Inflammatory macrophage treated with lipopolysaccharide for 4 hours (primary cell): ENCODE results near the gene IBTK.
"Not testable (repeated sequence)": the region's sequence is repeated elsewhere in the genome, so short reads cannot be mapped to it uniquely, and the experiment has no call there.

ENCODE experiments used
- DNase-seq: peaks from one replicate; pipeline ENCODE4 v3.0.0-alpha.2; 2020

The IBTK gene

DNA sequence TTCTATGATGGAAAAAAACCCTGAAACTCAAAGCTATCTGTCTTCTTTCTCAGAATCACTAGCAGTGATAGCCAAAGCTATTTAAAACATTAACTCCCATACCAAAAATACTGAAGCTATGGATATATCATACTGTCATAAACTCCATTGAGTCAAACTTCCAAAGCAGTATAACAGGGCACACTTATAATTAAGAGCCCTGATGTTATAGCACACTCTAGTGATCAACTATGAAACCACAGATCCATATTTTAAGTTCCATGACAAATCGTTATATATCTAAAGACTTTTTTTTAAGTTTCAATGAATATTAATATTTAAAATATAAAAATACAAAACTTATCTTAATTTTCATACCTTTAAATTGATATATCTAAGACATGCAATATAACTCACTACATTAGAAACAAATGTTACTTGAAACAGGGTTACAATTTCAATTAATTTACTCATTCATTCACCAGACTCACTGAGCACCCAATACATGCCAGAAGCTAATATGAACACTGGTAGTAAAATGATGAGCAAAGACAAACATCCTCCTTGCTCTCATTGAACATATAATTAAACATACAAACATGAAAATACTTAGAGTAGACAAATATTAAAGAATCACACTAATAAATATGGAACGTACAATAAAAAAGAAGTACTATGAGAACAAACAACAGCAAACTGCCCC, 69.3 kb downstream of the IBTK start:
- DNase-seq: no peak

DNA sequence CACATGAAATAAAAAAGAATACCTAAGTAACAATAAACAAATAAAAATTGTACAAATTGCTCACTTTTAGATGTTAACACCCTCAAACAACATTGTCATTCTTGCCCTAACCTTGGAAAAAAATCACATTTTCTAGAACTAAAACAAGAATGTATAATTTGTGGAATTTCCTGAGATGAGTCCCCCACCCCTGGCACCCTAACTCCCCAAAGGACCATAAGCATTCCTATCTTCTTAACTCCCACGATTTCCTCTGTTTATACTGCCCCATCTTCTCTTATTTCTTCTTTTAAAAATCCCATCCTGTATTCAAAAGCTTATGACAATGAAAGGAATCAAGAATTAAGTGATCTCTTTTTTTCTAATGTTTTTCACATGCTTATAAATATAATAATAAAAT, 70.9 kb downstream of the IBTK start:
- no peak for DNase-seq

DNA sequence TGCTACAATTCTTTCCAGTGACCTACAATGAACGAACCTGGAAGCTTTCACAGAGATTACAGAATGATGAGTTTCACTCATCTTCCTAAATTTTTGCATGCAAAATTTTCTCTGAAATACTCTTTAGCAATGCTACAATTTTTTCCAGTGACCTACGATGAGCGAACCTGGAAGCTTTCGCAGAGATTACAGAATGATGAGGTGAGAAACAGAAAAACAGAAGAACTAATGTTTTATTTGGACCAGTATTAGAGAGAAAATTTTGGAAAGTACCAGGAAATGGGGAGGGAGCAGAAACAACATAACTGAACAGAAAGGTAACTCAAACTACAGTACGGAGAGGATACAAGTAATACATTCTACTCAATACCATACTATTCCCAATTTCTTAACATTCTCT, 75.0 kb downstream of the IBTK start:
- DNase-seq: no peak

DNA sequence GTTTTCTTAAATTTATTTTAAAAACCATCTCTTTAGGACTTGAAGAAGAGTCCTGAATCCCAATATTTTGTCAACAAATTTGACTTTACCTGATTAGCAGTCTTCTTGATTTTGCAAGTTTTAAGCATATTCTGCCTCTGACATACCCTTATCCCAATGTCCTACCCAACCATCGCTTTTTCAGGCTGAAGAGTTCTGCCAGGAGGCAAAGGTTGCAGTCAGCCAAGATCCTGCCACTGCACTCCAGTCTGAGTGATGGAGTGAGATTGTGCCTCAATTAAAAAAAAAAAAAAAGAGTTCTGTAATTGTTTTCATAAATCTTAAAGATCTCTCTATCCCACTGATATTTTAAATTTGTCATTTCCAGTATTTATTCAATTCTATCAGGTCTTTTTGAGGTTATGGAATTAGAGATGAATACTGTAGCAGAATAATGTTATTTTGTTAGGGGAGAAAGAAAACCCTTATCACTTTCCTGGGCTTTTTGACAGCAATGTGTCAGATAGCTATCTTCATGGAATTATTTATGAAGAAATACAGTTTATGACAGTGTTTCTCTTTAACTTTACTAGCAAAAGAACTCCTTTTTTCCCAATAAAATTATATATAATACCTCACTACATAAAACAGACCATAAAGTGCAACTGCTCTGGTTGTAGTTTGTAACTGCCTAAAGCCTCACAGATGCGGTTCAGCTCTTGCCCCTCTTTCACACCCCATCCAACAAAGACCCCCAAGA, 78.2 kb downstream of the IBTK start:
- no peak for DNase-seq

DNA sequence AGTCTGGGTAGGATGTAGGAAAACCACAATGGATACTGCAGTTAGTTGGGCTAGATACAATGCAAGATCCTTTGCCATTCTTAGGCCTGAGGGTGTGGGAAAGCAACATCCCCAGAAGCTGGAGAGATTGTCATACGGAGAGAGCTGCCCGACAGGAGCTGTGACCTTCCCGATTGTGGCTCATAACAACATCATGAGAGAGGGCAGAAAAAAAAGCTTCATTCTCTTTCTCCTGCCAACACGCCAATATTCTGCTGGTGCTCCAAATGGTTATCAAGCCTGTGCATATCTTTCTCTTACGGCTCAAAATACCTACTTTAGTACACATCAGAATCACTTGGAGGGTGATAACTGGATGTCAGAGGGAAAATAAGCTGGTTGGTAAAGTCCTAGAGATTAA, 81.1 kb downstream of the IBTK start:
- DNase-seq: no peak

DNA sequence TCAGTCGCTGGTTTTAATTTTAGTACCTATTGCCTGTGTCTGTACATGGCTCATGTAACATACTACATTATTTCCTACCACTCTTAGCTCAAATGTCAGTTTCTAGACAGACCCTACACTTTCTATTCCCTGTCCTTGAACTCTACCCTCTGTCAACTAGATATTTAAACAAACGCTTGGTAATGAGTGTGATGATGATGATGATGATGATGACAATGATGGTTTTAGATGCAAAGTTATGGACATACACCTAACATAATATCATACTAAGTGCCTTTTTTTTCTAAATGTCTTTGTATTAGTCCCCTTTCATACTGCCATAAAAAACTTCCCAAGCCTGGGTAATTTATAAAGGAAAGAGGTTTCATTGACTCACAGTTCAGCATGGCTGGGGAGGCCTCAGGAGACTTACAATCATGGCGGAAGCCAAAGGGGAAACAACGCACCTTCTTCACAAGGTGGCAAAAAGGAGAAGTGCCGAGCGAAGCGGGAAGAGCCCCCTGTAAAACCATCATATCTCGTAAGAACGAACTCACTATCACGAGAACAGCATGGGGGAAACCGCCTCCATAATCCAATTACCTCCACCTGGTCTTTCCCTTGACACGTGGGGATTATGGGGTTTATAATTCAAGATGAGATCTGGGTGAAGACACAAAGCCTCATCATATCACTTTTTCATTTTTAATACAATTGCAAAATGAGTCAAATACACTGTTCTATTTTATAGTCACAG, 87.1 kb downstream of the IBTK start:
- DNase-seq: no peak

DNA sequence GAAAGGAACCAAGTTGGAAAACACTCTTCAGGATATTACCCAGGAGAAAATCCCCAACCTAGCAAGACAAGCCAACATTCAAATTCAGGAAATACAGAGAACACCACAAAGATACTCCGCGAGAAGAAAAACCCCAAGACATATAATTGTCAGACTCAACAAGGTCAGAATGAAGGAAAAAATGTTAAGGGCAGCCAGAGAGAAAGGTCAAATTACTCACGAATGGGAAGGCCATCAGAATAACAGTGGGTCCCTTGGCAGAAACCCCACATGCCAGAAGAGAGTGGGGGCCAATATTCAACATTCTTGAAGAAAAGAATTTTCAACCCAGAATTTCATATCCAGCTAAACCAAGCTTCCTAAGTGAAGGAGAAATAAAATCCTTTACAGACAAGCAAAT, 94.8 kb downstream of the IBTK start:
- not testable (repeated sequence) for DNase-seq

DNA sequence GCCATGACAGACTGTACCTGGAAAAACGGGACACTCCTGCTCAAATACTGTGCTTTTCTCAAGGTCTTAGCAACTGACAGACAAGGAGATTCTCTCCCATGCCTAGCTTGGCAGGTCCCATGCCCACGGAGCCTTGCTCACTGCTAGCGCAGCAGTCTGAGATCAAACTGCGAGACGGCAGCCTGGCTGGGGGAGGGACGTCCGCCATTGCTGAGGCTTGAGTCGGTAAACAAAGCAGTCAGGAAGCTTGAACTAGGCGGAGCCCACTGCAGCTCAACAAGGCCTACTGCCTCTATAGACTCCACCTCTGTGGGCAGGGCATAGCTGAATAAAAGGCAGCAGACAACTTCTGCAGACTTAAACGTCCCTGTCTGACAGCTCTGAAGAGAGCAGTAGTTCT, 96.4 kb downstream of the IBTK start:
- not testable (repeated sequence) for DNase-seq

DNA sequence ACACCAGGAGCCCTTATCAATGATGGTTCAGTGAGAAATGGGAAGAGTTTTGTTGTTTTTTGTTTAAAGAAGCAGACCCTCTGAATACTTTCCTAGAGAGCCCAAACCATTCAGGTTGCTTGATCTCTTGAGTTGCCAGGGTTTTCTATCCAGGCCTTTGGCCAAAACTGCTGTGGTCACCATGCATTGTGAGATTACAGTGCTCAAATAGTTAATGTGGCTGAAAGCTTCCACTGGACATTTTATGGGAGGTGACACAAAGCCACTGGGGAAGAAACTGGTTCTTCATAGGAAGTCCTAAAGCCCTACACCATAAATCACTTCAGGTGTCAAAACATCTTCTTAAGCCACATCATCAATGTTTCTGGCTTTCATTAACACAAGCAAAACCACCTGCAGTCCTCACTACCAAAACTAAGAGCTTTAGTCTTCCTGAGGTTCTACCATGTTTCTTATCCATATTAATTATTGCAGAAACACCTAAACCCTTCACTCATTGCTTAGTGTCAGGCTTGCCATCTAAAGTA, 101.6 kb downstream of the IBTK start:
- no peak for DNase-seq

DNA sequence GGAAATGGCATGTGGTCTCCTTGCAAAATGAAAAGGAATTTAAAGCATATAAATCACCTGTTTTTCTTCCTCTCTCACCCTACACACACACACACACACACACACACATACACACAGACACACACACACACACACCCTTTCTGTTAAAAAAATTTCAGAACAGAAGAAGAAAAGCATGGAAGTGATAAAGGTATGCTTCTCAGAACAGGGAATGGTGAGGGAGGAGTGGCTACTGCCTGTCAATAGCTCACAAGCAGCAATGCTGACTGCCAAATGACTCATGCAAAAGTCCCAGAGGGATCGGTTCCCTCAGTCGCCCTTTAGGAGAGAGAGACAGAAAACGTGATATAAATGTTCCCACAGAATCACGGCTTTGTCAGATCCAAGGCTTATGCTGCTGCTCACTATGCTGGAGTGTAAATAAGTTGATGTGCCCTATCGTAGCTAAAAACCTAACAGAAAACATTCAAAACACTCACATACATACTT, 102.6 kb downstream of the IBTK start:
- DNase-seq: no peak

DNA sequence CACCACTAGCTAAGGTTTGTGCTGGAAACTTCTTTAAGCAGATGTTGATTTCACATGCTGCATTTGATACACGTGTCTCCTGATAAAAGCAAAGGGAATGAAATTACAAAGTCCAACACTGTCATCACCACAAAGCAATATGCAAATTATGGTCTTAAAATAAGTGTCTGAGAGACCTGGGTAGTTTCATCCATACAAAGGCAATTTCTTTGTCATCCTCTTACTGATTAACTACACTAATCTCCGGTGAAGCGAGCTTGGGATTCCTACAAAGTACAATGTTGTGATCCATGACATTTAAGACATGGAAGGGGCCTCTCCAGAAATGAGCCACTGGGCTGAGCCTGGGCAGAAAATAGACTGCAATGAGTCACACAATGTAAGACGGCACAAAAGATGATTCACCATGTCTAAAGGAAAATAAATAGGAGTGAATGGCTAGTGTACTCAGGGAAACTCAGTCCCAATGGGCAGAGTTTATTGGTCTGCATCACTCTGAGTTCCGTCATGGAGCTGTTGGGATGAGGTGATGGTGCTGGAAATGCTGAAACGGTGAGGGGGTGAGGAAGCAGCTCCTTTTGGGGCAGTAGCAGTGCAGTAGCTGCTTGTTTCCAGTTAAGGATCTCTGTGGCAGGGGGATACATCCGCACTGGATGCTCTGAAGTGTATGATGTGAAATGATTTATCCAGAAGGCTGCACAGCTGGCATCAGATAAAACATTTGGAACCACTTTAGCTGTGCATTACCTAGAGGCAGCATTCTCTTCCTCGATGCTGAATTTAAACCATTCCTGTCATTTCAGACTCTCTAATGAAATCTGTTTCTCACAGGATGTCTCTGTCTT, 103.3 kb downstream of the IBTK start:
- DNase-seq: no peak

DNA sequence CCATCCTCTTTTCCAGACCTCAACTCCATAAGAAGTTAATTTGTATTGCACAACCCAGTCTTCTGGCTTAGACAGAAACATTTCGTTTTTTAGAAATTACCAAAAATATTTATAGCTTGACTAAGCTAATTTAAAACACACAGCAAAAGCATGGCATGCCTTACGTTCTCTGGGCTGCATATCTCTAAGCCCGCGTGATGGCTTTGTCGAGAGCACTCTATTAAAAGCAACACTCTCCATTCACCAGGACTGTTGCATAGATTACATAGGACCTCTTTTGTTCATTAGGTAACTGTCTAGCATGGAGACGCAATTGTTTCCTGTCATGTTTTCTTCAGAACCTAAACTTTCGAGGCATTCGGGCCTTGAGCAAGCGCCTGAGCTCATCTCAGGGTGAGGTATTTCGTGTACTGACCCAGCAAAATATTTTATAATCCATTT, 104.5 kb downstream of the IBTK start:
- DNase-seq: no peak

DNA sequence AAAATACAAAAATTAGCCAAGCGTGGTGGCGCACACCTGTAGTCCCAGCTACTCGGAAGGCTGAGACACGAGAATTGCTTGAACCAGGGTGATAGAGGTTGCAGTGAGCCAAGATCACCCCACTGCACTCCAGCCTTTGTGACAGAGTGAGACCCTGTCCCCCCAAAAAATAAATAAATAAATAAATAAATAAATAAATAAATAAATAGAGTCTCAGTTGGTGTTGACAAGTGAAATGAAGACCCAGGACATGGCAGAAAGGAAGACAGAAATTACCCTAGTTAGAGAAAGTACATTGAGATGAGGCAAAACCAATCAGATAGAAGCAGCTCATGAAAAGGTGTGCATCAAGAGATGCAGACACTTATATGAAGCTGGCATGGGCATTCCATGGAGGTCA, 105.0 kb downstream of the IBTK start:
- DNase-seq: no peak

DNA sequence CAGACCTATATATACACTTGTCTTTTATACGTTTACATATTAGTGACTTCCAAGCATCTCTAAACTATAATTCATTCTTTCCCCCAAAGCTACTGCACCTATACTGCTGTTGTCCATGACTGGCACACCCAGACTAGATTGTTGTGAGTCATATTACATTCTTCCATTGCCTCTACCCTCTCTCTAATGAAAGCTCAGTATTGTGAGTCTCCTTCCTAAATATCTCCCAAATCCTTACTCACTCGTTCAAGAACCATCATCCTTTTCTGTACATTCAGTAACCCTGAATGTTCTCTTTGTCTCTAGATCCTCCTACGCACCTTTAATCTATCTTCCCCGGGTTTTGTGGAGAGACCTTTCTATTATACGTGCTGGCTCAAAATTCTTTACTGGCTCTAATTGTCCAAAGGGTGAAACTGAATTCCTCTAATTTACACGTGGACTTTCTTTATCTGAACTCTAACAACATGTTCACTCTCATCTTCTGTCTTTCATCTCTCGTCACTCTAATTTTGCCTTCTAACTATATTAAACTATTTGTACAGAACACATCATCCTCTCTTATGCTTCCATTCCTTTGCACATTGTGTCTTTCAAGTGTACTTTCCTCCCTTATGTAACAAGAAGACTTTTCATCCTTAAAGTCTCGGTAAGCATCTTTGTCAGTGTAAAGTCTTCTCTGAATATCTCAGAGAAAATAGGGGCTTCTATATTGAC, 109.3 kb downstream of the IBTK start:
- DNase-seq: no peak

DNA sequence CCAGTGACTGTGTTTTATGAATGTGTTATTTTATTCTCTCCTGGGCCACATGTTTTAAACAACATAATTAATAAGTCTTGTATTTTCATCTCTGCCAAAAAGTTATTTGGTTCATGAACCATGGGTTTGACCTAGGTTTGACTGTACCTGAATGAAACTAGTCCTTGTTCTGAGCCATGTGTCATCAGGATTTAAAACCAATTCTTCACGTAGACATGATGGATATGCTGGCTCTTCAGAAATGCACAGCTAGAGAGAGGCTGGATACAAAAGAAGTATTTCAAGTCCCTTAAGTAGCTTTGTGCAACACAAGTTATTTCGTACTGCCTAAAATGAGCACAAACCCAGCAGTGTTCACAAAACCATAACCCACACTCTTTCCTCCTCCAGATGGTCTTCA, 116.1 kb downstream of the IBTK start:
- no peak for DNase-seq

DNA sequence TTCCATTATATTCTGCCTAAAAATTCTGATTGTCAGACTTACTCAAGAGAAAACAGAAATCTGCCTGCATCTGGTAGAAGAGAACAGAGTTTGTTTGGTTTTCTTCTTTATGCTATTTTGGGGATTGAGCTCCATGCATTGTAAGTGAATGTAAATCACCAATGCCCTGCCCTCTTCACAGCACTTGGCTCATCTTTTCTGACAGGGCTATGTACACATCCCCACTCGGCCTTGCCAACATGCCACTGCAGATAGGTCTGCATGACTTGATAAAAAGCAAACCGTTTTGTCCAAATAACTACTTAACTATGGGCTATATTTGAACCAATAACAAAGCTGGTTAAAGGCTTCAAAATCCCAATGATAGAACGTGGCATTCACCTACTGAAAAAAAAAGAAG, 117.7 kb downstream of the IBTK start:
- no peak for DNase-seq

DNA sequence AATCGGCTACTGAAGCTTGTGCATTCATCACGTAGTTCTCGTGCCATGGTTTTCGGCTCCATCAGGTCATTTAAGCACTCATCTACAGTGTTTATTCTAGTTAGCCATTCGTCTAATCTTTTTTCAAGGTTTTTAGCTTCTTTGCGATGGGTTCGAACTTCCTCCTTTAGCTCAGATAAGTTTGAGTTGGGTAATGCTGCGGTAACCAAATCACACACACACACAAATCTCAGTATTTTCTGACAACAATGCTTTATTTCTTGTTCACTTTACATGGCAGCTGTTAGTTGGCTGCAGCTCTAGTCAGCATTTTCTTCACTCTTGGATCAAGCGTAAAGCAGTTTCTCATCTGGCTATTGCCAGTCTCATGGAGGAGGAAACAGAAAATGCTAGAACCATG, 118.6 kb downstream of the IBTK start:
- DNase-seq: not testable (repeated sequence)

DNA sequence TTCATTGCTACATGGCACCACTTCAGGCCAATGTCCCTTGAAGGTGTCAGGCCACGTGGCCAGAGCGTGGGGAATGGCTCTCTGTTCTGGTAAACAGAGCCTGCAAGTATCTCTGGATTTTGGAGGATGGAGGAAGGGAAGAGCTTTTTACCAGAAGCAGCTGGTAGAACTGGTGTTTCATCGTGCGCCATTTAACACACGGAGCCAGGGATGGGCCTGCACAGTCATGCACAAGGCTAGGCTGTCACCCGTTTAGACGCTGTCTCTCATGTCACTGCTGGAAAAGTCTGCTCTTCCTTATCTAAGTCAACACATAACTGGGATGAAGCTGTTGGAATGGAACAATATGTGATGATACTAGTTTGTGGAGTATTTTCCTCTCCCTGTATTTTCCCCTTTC, 123.9 kb downstream of the IBTK start:
- no peak for DNase-seq
